DOHH2 (cell line): Measurements from ENCODE around the gene THEM5.

Experiments
- EZH2phosphoT487 ChIP-seq: fragments of 200-600 bp; sonication (generic); IDR thresholded peaks from 2 replicates; pipeline ENCODE4 v1.6.1; 2017; ENCODE audit warnings: borderline replicate concordance, mild to moderate bottlenecking, antibody characterized with exemption, low read length, moderate library complexity, mixed read lengths
- TF ChIP-seq, protein P1 (sequence below): fragments of 200-600 bp; sonication (generic); IDR thresholded peaks from one replicate; pipeline ENCODE4 v1.5.1; 2014; ENCODE audit warnings: antibody characterized with exemption, mild to moderate bottlenecking, low read depth, low read length; ENCODE audit not compliant: poor library complexity, severe bottlenecking

DNA sequence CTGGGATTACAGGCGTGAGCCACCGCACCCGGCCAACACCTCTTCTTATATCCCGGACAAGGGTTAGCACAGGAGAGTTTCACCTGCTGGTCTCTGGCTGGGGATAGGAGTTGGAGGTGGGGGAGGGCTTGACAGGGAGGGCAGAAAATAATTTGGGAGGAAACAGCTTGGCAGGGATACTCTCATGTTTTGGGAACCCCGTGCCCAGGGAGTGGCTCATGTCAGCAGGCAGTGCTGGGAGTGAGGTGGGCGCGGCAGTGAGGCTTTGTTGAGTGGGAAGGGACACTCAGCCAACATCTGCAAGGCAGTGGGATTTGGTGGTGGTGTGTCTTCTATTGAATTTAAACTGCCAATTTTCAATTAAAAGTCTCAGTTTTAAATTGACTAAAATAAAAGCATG, 1.1 kb upstream of the THEM5 start:
- TF ChIP-seq, protein P1, sequence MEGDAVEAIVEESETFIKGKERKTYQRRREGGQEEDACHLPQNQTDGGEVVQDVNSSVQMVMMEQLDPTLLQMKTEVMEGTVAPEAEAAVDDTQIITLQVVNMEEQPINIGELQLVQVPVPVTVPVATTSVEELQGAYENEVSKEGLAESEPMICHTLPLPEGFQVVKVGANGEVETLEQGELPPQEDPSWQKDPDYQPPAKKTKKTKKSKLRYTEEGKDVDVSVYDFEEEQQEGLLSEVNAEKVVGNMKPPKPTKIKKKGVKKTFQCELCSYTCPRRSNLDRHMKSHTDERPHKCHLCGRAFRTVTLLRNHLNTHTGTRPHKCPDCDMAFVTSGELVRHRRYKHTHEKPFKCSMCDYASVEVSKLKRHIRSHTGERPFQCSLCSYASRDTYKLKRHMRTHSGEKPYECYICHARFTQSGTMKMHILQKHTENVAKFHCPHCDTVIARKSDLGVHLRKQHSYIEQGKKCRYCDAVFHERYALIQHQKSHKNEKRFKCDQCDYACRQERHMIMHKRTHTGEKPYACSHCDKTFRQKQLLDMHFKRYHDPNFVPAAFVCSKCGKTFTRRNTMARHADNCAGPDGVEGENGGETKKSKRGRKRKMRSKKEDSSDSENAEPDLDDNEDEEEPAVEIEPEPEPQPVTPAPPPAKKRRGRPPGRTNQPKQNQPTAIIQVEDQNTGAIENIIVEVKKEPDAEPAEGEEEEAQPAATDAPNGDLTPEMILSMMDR = no peak
- no peak for TF ChIP-seq EZH2phosphoT487
